Epithelial cell of esophagus (primary cell): ENCODE measurements around the gene ANKRD27.
"Not testable (repeated sequence)": the region's sequence is repeated elsewhere in the genome, so short reads cannot be mapped to it uniquely, and the experiment has no call there.

Source experiments
- DNase-seq: peaks from one replicate; pipeline ENCODE4 v3.0.0; 2010; ENCODE audit warnings: low read depth
- H3K4me3 ChIP-seq: 2 replicates; pipeline ENCODE4 v1.5.1; 2011; ENCODE audit warnings: mild to moderate bottlenecking, low read length, control low read depth
- TF ChIP-seq, protein P1 (sequence below): IDR thresholded peaks from 2 replicates; pipeline ENCODE4 v1.5.1; 2011; ENCODE audit warnings: low read depth, mild to moderate bottlenecking, low read length, control low read depth, inconsistent platforms; ENCODE audit not compliant: insufficient read depth; ENCODE audit errors: missing control alignments

Gene ANKRD27

DNA sequence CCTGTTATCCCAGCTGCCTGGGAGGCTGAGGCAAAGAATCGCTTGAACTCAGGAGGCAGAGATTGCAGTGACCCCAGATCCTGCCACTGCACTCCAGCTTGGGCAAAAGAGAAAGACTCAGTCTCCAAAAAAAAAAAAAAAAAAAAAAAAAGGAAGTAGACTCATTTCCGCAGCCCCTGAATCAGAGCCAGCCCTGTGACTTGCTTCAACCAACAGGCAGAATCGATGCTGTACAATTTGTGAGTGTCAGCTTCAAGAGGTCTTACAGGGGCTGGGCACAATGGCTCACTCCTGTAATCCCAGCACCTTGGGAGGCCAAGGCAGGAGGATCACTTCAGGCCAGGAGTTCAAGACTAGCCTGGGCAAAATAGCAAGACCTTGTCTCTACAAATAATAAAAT is 12.8 kb downstream of the ANKRD27 start:
- no peak overlapping the region for H3K4me3 ChIP-seq
- TF ChIP-seq, protein P1, sequence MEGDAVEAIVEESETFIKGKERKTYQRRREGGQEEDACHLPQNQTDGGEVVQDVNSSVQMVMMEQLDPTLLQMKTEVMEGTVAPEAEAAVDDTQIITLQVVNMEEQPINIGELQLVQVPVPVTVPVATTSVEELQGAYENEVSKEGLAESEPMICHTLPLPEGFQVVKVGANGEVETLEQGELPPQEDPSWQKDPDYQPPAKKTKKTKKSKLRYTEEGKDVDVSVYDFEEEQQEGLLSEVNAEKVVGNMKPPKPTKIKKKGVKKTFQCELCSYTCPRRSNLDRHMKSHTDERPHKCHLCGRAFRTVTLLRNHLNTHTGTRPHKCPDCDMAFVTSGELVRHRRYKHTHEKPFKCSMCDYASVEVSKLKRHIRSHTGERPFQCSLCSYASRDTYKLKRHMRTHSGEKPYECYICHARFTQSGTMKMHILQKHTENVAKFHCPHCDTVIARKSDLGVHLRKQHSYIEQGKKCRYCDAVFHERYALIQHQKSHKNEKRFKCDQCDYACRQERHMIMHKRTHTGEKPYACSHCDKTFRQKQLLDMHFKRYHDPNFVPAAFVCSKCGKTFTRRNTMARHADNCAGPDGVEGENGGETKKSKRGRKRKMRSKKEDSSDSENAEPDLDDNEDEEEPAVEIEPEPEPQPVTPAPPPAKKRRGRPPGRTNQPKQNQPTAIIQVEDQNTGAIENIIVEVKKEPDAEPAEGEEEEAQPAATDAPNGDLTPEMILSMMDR, result no peak
- DNase-seq, result peak; percentile 28

DNA sequence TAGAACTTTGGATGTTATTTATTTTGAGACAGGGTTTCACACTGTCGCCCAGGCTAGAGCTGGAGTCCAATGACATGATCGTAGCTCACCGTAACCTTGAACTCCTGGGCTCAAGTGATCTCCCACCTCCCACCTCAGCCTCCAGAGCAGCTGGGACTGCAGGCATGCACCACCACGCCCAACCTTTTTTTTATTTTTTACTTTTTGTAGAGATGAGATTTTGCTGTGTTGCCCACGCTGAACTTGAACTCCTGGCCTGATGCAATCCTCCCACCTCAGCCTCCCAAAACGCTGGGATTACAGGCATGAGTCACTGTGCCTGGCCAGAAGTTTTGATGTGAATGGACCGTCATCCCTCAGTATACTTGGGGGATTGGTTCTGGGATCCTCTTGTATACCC is 13.7 kb downstream of the ANKRD27 start:
- TF ChIP-seq, protein P1, result no peak
- H3K4me3 ChIP-seq, result no peak overlapping the region
- no peak for DNase-seq

DNA sequence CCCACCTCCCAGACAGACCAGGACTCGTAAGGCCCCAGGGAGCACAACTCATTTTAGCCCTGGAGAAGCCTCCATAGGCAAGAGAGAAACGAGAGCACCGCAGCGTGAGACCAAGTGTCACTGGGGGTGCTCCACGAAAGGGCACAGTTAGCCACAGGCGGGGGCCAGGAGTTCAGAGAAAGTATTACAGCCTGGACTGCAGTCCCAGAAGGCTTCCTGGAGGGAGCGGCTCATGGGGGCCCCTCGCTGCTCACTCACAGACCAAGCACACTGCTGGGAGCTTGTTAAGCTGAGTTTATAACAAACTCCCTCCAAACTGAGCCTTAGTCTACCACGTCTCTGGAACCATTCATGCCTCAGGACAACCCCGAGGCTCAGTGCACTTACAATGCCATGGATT is 16.5 kb downstream of the ANKRD27 start:
- no peak overlapping the region for H3K4me3 ChIP-seq
- TF ChIP-seq, protein P1, result no peak
- DNase-seq, result no peak

DNA sequence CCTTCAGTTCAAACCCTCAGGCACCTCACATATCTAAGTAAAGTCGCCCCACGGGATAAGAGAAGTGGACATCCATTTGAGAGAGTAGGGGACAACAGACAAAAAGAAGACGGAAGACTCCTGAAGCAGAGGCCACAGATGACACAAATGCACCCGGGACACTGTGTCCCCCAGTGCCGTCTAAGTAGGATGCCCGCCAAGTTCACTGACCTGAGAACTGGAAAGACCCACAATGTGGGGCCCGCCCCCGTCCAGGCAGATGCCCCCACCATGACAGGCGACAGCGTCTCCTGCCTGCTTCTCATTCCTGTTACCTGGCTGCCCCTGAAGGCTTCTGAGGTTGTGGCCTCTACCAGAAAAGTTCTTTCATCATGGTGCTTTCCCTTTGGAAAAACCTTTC is 16.9 kb downstream of the ANKRD27 start:
- TF ChIP-seq, protein P1, result no peak
- H3K4me3 ChIP-seq, result no peak overlapping the region
- DNase-seq, result no peak

DNA sequence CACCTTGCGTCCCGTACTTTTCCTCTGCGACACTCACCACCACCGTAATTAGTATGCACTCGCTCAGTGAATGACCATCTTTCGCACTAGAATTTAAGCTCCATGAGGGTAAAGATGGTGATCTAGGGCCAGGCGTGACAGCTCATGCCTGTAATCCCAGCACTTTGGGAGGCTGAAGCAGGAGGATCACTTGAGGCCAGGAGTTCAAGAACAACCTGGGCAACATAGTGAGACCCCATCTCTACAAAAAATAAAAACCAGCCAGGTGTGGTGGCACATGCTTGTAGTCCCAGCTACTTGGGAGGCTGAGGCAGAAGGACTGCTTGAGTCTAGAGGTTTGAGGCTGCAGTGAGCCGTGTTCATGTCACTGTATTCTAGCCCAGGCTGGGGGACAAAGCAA is 18.6 kb downstream of the ANKRD27 start:
- not testable (repeated sequence) for H3K4me3 ChIP-seq, DNase-seq

DNA sequence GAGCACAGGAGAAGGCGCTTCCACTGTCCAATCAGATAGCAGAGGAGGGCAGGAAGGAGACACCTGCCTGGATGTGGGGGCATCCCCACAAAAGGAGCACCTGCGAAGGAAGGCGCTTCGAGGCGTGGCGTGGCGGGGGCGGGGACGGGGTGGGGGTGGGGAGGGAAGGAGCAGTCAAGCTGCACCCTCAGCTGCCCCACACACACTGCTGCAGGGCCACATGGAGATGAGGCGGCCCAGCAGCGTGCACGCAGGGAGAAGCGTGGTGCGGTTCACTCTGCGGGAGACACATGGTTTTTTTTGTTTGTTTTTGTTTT is 21.4 kb downstream of the ANKRD27 start:
- no peak overlapping the region for H3K4me3 ChIP-seq
- DNase-seq, result no peak
- TF ChIP-seq, protein P1, result no peak

DNA sequence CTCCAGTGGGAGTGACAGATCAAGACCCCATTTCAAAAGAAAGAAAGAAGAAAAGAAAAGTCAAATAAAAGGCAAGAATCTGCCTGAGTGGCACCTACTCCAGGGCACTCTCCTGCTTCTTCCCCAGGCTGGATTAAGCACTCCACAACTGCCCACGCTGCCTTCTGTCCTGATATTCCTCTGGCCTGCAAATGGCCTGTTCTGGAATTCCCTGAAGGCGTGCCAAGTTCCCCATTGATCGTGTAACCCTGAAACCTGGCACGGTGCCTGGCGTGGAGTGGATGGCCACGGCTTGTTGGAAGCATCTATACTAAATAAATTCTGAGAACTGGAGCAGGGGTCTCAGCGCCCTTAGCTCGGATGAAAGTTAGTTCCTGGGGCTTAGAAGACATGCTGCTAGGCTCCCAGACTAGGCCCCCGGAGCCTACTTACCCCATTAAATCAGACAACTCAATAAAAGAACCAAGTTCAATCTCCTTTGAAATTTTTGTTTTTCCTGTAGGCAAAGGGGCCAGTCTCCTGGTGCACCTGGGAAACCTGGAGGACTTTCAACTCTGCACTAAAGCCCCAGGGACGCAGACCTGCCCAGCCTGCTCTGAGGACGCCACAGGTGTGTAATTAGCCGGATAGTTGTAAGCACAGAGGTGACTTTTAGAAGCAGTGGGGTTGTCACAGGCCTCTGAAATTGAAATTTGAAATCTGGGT is 21.9 kb downstream of the ANKRD27 start:
- TF ChIP-seq, protein P1, result no peak
- no peak overlapping the region for H3K4me3 ChIP-seq
- peak; percentile 10 for DNase-seq

DNA sequence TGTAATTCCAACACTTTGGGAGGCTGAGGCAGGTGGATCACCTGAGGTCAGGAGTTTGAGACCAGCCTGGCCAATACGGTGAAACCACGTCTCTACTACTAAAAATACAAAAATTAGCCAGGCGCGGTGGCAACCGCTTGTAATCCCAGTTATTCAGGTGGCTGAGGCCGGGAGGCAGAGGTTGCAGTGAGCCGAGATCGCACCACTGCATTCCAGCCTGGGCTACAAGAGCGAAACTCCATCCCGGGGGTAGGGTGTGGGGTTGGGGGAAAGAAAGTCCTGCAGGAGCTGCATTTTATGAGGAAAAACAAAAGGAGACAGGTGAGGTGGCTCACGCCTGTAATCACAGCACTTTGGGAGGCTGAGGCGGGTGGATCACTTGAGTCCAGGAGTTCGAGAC is 22.6 kb downstream of the ANKRD27 start:
- not testable (repeated sequence) for H3K4me3 ChIP-seq, DNase-seq
